ENCODE measurements around the gene SRD5A1. TPM values are rescaled to one million over a fixed set of nuclear protein-coding genes. Genes with fewer than 3 reads are reported as not detected.
"Not testable (repeated sequence)": the region's sequence is repeated elsewhere in the genome, so short reads cannot be mapped to it uniquely, and the experiment has no call there.

SRD5A1 gene
- total RNA-seq, 1 experiment from 2014 or later: 29.9 TPM

DNA sequence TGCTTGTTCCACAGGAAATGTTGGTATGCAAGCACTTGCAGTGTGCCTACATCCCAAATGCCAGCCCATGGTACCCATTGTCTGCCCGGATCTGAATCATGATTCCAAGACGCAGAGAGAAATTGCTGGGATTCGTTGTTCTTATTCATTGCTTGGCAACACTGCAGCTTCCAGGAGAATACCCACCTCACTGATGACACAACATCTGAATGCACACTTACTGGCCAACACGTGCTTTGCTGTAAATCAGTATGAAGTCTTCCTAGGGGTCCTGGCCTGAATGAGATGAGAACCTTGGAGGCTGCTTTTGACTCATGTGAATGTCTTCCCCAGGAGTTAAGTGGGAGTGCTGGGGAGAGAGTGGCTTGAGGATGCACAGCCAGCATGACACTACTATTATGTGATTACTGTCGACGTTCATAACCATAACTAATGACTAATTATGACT lies 11.6 kb downstream of the SRD5A1 start:
- DNase-seq: no peak
- H3K9me3 ChIP-seq (ENCODE audit: control insufficient read depth, low read depth, low read length): no peaks in the 10 kb centered on the region

DNA sequence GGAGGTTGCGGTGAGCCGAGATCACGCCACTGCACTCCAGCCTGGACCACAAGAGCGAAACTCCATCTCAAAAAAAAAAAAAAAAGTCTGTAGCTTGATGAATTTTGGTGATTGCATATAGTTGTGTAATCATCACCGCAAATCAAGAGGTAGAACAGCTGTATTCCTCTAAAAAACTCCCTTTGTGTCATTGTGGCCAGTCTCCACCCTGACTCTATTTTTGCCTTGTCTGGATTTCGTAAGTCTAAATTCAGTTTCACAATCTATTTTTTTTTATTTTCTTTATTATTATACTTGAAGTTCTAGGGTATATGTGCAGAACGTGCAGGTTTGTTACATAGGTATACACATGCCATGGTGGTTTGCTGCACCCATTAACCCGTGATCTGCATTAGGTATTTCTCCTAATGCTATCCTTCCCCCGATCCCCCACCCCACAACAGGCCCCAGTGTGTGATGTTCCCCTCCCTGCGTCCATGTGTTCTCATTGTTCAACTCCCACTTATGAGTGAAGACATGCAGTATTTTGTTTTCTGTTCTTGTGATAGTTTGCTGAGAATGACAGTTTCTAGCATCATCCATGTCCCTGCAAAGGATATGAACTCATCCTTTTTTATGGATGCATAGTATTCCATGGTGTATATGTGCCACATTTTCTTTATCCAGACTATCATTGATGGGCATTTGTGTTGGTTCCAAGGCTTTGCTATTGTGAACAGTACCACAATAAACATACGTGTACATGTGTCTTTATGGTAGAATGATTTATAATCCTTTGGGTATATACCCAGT lies 12.5 kb downstream of the SRD5A1 start:
- not testable (repeated sequence) for H3K9ac ChIP-seq (ENCODE audit: extremely low read depth, insufficient read length, low read length); H3K79me1 ChIP-seq (ENCODE audit: insufficient read depth, low read depth, low read length, poor library complexity, severe bottlenecking); H4K20me1 ChIP-seq (ENCODE audit: control insufficient read depth, insufficient read depth, insufficient read length); H3K23ac ChIP-seq (ENCODE audit: insufficient read length, low read depth, low read length); H4K8ac ChIP-seq (replicated peaks; ENCODE audit: insufficient read length, low read depth, low read length); H2BK5ac ChIP-seq (ENCODE audit: insufficient read length, low read length); H3K4me1 ChIP-seq (ENCODE audit: insufficient read depth, low read length); H3K27me3 Mint-ChIP-seq (ENCODE audit: low read depth); H3K4ac ChIP-seq (ENCODE audit: low read depth, low read length); H2BK120ac ChIP-seq (ENCODE audit: low read depth, low read length, poor library complexity, severe bottlenecking); DNase-seq; H3K14ac ChIP-seq (ENCODE audit: insufficient read depth, low read length); H2BK15ac ChIP-seq (ENCODE audit: low read depth, low read length); H3K27me3 ChIP-seq (ENCODE audit: insufficient read depth, low read length); H3K9me3 ChIP-seq (ENCODE audit: control insufficient read depth, low read depth, low read length); H3T11ph ChIP-seq (ENCODE audit: low read length); H4K5ac ChIP-seq (ENCODE audit: insufficient read length, low read depth, low read length); H3K4me3 Mint-ChIP-seq; H3K79me2 ChIP-seq (ENCODE audit: insufficient read depth, low read length); H2BK12ac ChIP-seq (ENCODE audit: insufficient read length, low read depth, low read length); H3K23me2 ChIP-seq (ENCODE audit: insufficient read length, low read depth, low read length, poor library complexity, severe bottlenecking); H2AK5ac ChIP-seq (ENCODE audit: insufficient read length, low read length); H3K27ac Mint-ChIP-seq; H3K9me3 Mint-ChIP-seq; H3K4me2 ChIP-seq (ENCODE audit: insufficient read depth, insufficient read length, low read length); H2AFZ ChIP-seq (ENCODE audit: low read length); H3K56ac ChIP-seq (ENCODE audit: insufficient read length, low read depth, low read length); H3K27ac ChIP-seq (ENCODE audit: insufficient read length, low read depth, low read length); H2BK20ac ChIP-seq (ENCODE audit: low read depth, low read length, poor library complexity, severe bottlenecking); H3K18ac ChIP-seq (ENCODE audit: insufficient read length, low read depth, low read length); H4K91ac ChIP-seq (ENCODE audit: insufficient read length, low read depth, low read length)
- WGBS (ENCODE audit: extremely low coverage, insufficient read length, low lambda C conversion rate): no CpG with 5 or more reads among the region's 11 CpGs
- Mint-ChIP-seq H3K36me3 (ENCODE audit: insufficient read depth in 1 of 3, low read depth in 3 of 3) (peaks cover 0 to 10% (median 3%) of the 10 kb centered on the region in 3 experiments; a peak in 5 of 7 replicates), H3K4me1 (peaks cover 20 to 22% of the 10 kb centered on the region in 2 experiments)

More for the DNA sequence above, 11.6 kb downstream of the SRD5A1 start:
- no peak overlapping the region for H3K18ac ChIP-seq (ENCODE audit: insufficient read length, low read depth, low read length)
- no peaks in the 10 kb centered on the region for H3K9me3 Mint-ChIP-seq
- no peaks in the 10 kb centered on the region for H3K27me3 ChIP-seq (ENCODE audit: insufficient read depth, low read length)
- no peak overlapping the region for H2BK120ac ChIP-seq (ENCODE audit: low read depth, low read length, poor library complexity, severe bottlenecking)
- no peak overlapping the region for H3K56ac ChIP-seq (ENCODE audit: insufficient read length, low read depth, low read length)
- no peak overlapping the region for H3K4ac ChIP-seq (ENCODE audit: low read depth, low read length)
- no peak overlapping the region for H3T11ph ChIP-seq (ENCODE audit: low read length)
- H2BK5ac ChIP-seq (ENCODE audit: insufficient read length, low read length): no peak overlapping the region
- no peak overlapping the region for H2AK5ac ChIP-seq (ENCODE audit: insufficient read length, low read length)
- no peak overlapping the region for H3K9ac ChIP-seq (ENCODE audit: extremely low read depth, insufficient read length, low read length)
- H3K36me3 Mint-ChIP-seq (ENCODE audit: insufficient read depth in 1 of 3, low read depth in 3 of 3): peaks cover 0 to 8% (median 3%) of the 10 kb centered on the region in 3 experiments; a peak in 5 of 7 replicates
- no peak overlapping the region for H3K27ac ChIP-seq (ENCODE audit: insufficient read length, low read depth, low read length)
- H4K5ac ChIP-seq (ENCODE audit: insufficient read length, low read depth, low read length): no peak overlapping the region
- no peaks in the 10 kb centered on the region for H3K79me1 ChIP-seq (ENCODE audit: insufficient read depth, low read depth, low read length, poor library complexity, severe bottlenecking)
- H3K14ac ChIP-seq (ENCODE audit: insufficient read depth, low read length): no peak overlapping the region
- no peak overlapping the region for H3K4me2 ChIP-seq (ENCODE audit: insufficient read depth, insufficient read length, low read length)
- peak overlapping the region in 1 of 3 experiments; percentile 70; a peak in 1 of 7 replicates for H3K27ac Mint-ChIP-seq
- no peaks in the 10 kb centered on the region for H3K27me3 Mint-ChIP-seq (ENCODE audit: low read depth)
- TF ChIP-seq, protein P1, sequence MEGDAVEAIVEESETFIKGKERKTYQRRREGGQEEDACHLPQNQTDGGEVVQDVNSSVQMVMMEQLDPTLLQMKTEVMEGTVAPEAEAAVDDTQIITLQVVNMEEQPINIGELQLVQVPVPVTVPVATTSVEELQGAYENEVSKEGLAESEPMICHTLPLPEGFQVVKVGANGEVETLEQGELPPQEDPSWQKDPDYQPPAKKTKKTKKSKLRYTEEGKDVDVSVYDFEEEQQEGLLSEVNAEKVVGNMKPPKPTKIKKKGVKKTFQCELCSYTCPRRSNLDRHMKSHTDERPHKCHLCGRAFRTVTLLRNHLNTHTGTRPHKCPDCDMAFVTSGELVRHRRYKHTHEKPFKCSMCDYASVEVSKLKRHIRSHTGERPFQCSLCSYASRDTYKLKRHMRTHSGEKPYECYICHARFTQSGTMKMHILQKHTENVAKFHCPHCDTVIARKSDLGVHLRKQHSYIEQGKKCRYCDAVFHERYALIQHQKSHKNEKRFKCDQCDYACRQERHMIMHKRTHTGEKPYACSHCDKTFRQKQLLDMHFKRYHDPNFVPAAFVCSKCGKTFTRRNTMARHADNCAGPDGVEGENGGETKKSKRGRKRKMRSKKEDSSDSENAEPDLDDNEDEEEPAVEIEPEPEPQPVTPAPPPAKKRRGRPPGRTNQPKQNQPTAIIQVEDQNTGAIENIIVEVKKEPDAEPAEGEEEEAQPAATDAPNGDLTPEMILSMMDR (conservative IDR thresholded peaks at IDR 0.05): no peak
- H2BK20ac ChIP-seq (ENCODE audit: low read depth, low read length, poor library complexity, severe bottlenecking): no peak overlapping the region
- H3K4me1 ChIP-seq (ENCODE audit: insufficient read depth, low read length): no peaks in the 10 kb centered on the region; the same call in 1 of the 2 replicates
- no peak overlapping the region for H2BK12ac ChIP-seq (ENCODE audit: insufficient read length, low read depth, low read length)
- H3K4me3 Mint-ChIP-seq: no peak overlapping the region
- H4K91ac ChIP-seq (ENCODE audit: insufficient read length, low read depth, low read length): no peak overlapping the region
- H2AFZ ChIP-seq (ENCODE audit: low read length): no peak overlapping the region
- WGBS (ENCODE audit: extremely low coverage, insufficient read length, low lambda C conversion rate): no CpG with 5 or more reads among the region's 6 CpGs
- no peak overlapping the region for H4K8ac ChIP-seq (replicated peaks; ENCODE audit: insufficient read length, low read depth, low read length)
- peaks cover 17 to 18% of the 10 kb centered on the region in 2 experiments for H3K4me1 Mint-ChIP-seq
- H3K79me2 ChIP-seq (ENCODE audit: insufficient read depth, low read length): no peaks in the 10 kb centered on the region; the same call in 1 of the 2 replicates
- H4K20me1 ChIP-seq (ENCODE audit: control insufficient read depth, insufficient read depth, insufficient read length): no peaks in the 10 kb centered on the region
- H2BK15ac ChIP-seq (ENCODE audit: low read depth, low read length): no peak overlapping the region
- H3K23me2 ChIP-seq (ENCODE audit: insufficient read length, low read depth, low read length, poor library complexity, severe bottlenecking): no peaks in the 10 kb centered on the region
- H3K23ac ChIP-seq (ENCODE audit: insufficient read length, low read depth, low read length): no peak overlapping the region

All from H9 (cell line).